ENCODE measurements around the gene SH2D4B. TPM values are rescaled to one million over a fixed set of nuclear protein-coding genes. Genes with fewer than 3 reads are reported as not detected.
"Not testable (repeated sequence)": the region's sequence is repeated elsewhere in the genome, so short reads cannot be mapped to it uniquely, and the experiment has no call there.

SH2D4B gene
- total RNA-seq, 4 donors from 2014 or later = 0.18 to 0.23 TPM; not detected in 2

DNA sequence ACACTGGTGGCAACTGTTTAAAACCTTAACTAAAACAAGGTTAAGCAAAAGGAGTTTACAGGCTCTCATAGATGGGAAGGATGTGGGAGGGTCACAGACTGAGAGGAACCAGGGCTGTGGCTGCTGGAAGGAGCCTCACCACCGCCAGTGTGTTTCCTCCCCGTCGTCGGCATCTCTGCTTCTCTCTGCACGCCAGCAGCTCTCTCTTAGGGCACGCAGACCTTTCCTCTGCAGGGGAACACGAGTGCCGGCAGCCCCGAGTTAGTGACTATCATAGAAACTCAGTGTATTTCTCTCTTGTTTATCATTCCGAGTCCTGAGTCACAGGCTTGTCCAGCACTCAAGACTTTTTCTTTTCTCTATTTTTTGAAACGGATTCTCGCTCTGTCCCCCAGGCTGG is 8.1 kb upstream of the SH2D4B start:
- DNase-seq (ENCODE audit: low spot score in 2 of 2) = no peak
- H3K9me3 ChIP-seq = no peaks in the 10 kb centered on the region
- 77% methylated on average over 12 of the region's 12 CpGs for WGBS
- H3K4me1 ChIP-seq = peaks cover 13% of the 10 kb centered on the region
- no peak overlapping the region for H3K4me3 ChIP-seq
- no peaks in the 10 kb centered on the region for H3K36me3 ChIP-seq
- H3K27ac ChIP-seq = no peak overlapping the region
- TF ChIP-seq CTCF (IDR thresholded peaks at IDR 0.05) (no peak), POLR2A (IDR thresholded peaks at IDR 0.05) (no peak), POLR2AphosphoS5 (IDR thresholded peaks at IDR 0.05) (no peak), EP300 (IDR thresholded peaks at IDR 0.05) (no peak)
- no peaks in the 10 kb centered on the region for H3K27me3 ChIP-seq

GRCh38 chr10:80530251-80530650 is 7.5 kb upstream of the SH2D4B start:
- TF ChIP-seq CTCF (IDR thresholded peaks at IDR 0.05) = no peak
- no peak for TF ChIP-seq EP300 (IDR thresholded peaks at IDR 0.05)
- no peak for TF ChIP-seq POLR2A (IDR thresholded peaks at IDR 0.05)
- TF ChIP-seq POLR2AphosphoS5 (IDR thresholded peaks at IDR 0.05) = no peak
- H3K4me3 ChIP-seq = no peak overlapping the region
- peaks cover 13% of the 10 kb centered on the region for H3K4me1 ChIP-seq
- H3K36me3 ChIP-seq = no peaks in the 10 kb centered on the region
- no peaks in the 10 kb centered on the region for H3K9me3 ChIP-seq
- DNase-seq (ENCODE audit: low spot score in 2 of 2) = no peak
- H3K27ac ChIP-seq = no peak overlapping the region
- H3K27me3 ChIP-seq = no peaks in the 10 kb centered on the region
- 30% methylated on average over 2 of the region's 2 CpGs for whole genome bisulfite sequencing

GRCh38 chr10:80530816-80531215 is 6.9 kb upstream of the SH2D4B start:
- H3K4me1 ChIP-seq = peaks cover 14% of the 10 kb centered on the region
- H3K27me3 ChIP-seq = no peaks in the 10 kb centered on the region
- DNase-seq (ENCODE audit: low spot score in 2 of 2) = no peak
- H3K4me3 ChIP-seq = no peak overlapping the region
- no peaks in the 10 kb centered on the region for H3K36me3 ChIP-seq
- no peak overlapping the region for H3K27ac ChIP-seq
- no peak for TF ChIP-seq POLR2AphosphoS5 (IDR thresholded peaks at IDR 0.05)
- no peak for TF ChIP-seq CTCF (IDR thresholded peaks at IDR 0.05)
- no peak for TF ChIP-seq EP300 (IDR thresholded peaks at IDR 0.05)
- TF ChIP-seq POLR2A (IDR thresholded peaks at IDR 0.05) = no peak
- WGBS = 40% methylated on average over 2 of the region's 2 CpGs
- no peaks in the 10 kb centered on the region for H3K9me3 ChIP-seq

DNA sequence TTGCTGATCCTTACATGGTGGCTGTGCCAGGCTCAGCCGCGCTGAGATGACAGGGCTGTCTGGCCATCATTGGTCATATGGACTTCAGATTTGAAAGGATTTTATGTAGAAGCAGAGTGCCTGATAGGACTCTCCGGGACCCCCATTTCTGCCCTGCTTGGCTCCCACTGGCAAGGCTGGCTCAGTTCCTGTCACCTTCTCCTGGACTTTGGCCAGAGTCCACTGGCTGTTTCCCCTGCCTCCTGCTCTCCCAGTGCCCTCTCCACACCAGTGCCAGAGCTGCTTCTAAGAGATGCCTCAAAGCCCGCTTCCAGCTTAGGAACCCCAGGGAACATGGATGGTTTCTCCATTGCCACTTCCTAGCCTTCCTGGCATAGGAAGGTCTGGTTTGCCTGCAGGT is 5.1 kb upstream of the SH2D4B start:
- H3K27ac ChIP-seq = no peak overlapping the region
- H3K36me3 ChIP-seq = no peaks in the 10 kb centered on the region
- no peaks in the 10 kb centered on the region for H3K9me3 ChIP-seq
- WGBS = 97% methylated on average over 4 of the region's 4 CpGs
- TF ChIP-seq POLR2A (IDR thresholded peaks at IDR 0.05) (no peak), EP300 (IDR thresholded peaks at IDR 0.05) (no peak), CTCF (IDR thresholded peaks at IDR 0.05) (no peak), POLR2AphosphoS5 (IDR thresholded peaks at IDR 0.05) (no peak)
- no peak overlapping the region for H3K4me3 ChIP-seq
- DNase-seq (ENCODE audit: low spot score in 2 of 2) = no peak
- no peaks in the 10 kb centered on the region for H3K27me3 ChIP-seq
- peaks cover 6% of the 10 kb centered on the region for H3K4me1 ChIP-seq

GRCh38 chr10:80534059-80534458 is 3.6 kb upstream of the SH2D4B start:
- H3K27me3 ChIP-seq; H3K4me3 ChIP-seq; H3K27ac ChIP-seq; H3K4me1 ChIP-seq; H3K36me3 ChIP-seq; DNase-seq (ENCODE audit: low spot score in 2 of 2); H3K9me3 ChIP-seq: not testable (repeated sequence)
- no CpG with 5 or more reads among the region's 25 CpGs for WGBS

- H3K4me3 ChIP-seq; H3K27ac ChIP-seq; DNase-seq (ENCODE audit: low spot score in 2 of 2); H3K27me3 ChIP-seq; H3K9me3 ChIP-seq; H3K36me3 ChIP-seq: not testable (repeated sequence)
- H3K4me1 ChIP-seq = peaks cover 11% of the 10 kb centered on the region
- no CpG with 5 or more reads among the region's 30 CpGs for WGBS
These were observed 3.1 kb upstream of the SH2D4B start for GRCh38 chr10:80534646-80535045.
